ENCODE data around the gene CRYGB.

The CRYGB gene

DNA sequence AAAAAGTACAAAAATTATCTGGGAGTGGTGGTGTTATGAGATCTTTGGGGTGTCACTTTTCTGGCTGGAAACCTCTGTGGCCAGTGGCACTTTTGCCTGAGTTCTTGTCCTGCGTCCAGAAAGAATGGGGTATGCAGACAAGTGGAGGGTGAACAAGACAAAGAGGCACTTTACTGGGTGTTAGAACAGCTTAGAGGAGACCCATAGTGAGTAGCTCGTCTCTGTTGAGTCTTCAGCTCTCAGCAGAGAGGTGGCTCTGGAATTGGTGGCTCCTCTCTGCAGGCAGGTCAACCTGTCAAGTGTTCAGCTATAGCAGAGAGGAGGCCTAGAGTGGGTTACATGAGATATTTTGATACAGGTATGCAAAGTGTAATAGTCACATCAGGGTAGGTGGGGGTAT is 47.7 kb downstream of the CRYGB start:
- Histone ChIP-seq H3K9me2 (replicated peaks; ENCODE audit: insufficient read depth, low read length) (no peaks in the 10 kb centered on the region), H3K4me1 (ENCODE audit: low read length) (no peaks in the 10 kb centered on the region), H3K4me3 (ENCODE audit: low read length) (no peak overlapping the region), H4K20me1 (ENCODE audit: insufficient read depth, low read length) (no peaks in the 10 kb centered on the region), H3K27ac (ENCODE audit: low read length) (no peak overlapping the region), H3K36me3 (replicated peaks; ENCODE audit: insufficient read depth, low read length) (no peaks in the 10 kb centered on the region), H3K79me2 (ENCODE audit: low read length) (no peaks in the 10 kb centered on the region), H3K4me2 (ENCODE audit: low read depth, low read length) (no peak overlapping the region), H3K27me3 (replicated peaks; ENCODE audit: insufficient read depth, low read length) (no peaks in the 10 kb centered on the region), H3F3A (ENCODE audit: insufficient read depth, low read length) (no peaks in the 10 kb centered on the region), H3K9ac (ENCODE audit: low read length) (no peak overlapping the region), H2AFZ (ENCODE audit: low read length) (no peak overlapping the region), H3K9me3 (replicated peaks; ENCODE audit: insufficient read depth, low read length) (no peaks in the 10 kb centered on the region)
- no peak for DNase-seq
- TF ChIP-seq EZH2 (optimal IDR thresholded peaks at IDR 0.05; ENCODE audit: low read depth, low read length) (no peak), CTCF (IDR thresholded peaks at IDR 0.05; ENCODE audit: low read length) (no peak), EZH2phosphoT487 (IDR thresholded peaks at IDR 0.05; ENCODE audit: low read length) (no peak)

GRCh38 chr2:208097801-208098200 is 48.2 kb downstream of the CRYGB start:
- Histone ChIP-seq H2AFZ (ENCODE audit: low read length) (no peak overlapping the region), H3K36me3 (replicated peaks; ENCODE audit: insufficient read depth, low read length) (no peaks in the 10 kb centered on the region), H3K27me3 (replicated peaks; ENCODE audit: insufficient read depth, low read length) (no peaks in the 10 kb centered on the region), H3K4me3 (ENCODE audit: low read length) (no peak overlapping the region), H3K4me1 (ENCODE audit: low read length) (no peaks in the 10 kb centered on the region), H3K27ac (ENCODE audit: low read length) (no peak overlapping the region), H3K9me3 (replicated peaks; ENCODE audit: insufficient read depth, low read length) (no peaks in the 10 kb centered on the region), H3F3A (ENCODE audit: insufficient read depth, low read length) (no peaks in the 10 kb centered on the region), H3K9me2 (replicated peaks; ENCODE audit: insufficient read depth, low read length) (no peaks in the 10 kb centered on the region), H3K79me2 (ENCODE audit: low read length) (no peaks in the 10 kb centered on the region), H3K4me2 (ENCODE audit: low read depth, low read length) (no peak overlapping the region), H3K9ac (ENCODE audit: low read length) (no peak overlapping the region), H4K20me1 (ENCODE audit: insufficient read depth, low read length) (no peaks in the 10 kb centered on the region)
- no peak for DNase-seq
- no peak for TF ChIP-seq CTCF (IDR thresholded peaks at IDR 0.05; ENCODE audit: low read length)
- TF ChIP-seq EZH2 (optimal IDR thresholded peaks at IDR 0.05; ENCODE audit: low read depth, low read length) = no peak
- TF ChIP-seq EZH2phosphoT487 (IDR thresholded peaks at IDR 0.05; ENCODE audit: low read length) = no peak

- Histone ChIP-seq H3K4me1 (ENCODE audit: low read length) (no peaks in the 10 kb centered on the region), H3K36me3 (replicated peaks; ENCODE audit: insufficient read depth, low read length) (no peaks in the 10 kb centered on the region), H3K79me2 (ENCODE audit: low read length) (no peaks in the 10 kb centered on the region), H4K20me1 (ENCODE audit: insufficient read depth, low read length) (no peaks in the 10 kb centered on the region), H3K4me2 (ENCODE audit: low read depth, low read length) (no peak overlapping the region), H3K27me3 (replicated peaks; ENCODE audit: insufficient read depth, low read length) (no peaks in the 10 kb centered on the region), H3K27ac (ENCODE audit: low read length) (no peak overlapping the region), H3K9me3 (replicated peaks; ENCODE audit: insufficient read depth, low read length) (no peaks in the 10 kb centered on the region), H2AFZ (ENCODE audit: low read length) (no peak overlapping the region), H3K9ac (ENCODE audit: low read length) (no peak overlapping the region), H3F3A (ENCODE audit: insufficient read depth, low read length) (no peaks in the 10 kb centered on the region), H3K9me2 (replicated peaks; ENCODE audit: insufficient read depth, low read length) (no peaks in the 10 kb centered on the region), H3K4me3 (ENCODE audit: low read length) (no peak overlapping the region)
- TF ChIP-seq EZH2 (optimal IDR thresholded peaks at IDR 0.05; ENCODE audit: low read depth, low read length) = no peak
- no peak for DNase-seq
Observed at GRCh38 chr2:208097313-208097712, 48.6 kb downstream of the CRYGB start.

DNA sequence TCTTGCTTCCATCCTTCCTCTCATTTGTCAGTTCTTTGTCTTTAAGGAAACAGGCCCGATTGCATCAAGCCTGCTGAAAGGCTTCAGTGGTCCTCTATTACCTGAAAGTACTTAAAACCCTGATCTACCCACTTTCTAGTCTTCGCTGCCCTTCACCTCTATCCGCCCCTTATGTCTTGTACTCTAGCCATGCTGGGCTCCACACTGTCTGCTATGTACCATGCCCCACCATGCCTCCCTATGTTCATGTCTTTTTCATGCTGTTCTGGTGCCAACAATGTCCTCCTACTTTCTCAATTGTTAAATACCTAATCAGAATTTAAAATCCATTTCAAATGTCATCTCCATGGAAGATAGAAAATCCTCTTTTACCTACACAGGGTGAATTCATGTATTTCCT is 49.9 kb downstream of the CRYGB start:
- H3K4me1 ChIP-seq (ENCODE audit: low read length) = no peaks in the 10 kb centered on the region
- no peaks in the 10 kb centered on the region for H3K79me2 ChIP-seq (ENCODE audit: low read length)
- no peak for DNase-seq
- no peaks in the 10 kb centered on the region for H3K9me2 ChIP-seq (replicated peaks; ENCODE audit: insufficient read depth, low read length)
- H3K27ac ChIP-seq (ENCODE audit: low read length) = no peak overlapping the region
- H3F3A ChIP-seq (ENCODE audit: insufficient read depth, low read length) = no peaks in the 10 kb centered on the region
- TF ChIP-seq CTCF (IDR thresholded peaks at IDR 0.05; ENCODE audit: low read length) (no peak), EZH2 (optimal IDR thresholded peaks at IDR 0.05; ENCODE audit: low read depth, low read length) (no peak), EZH2phosphoT487 (IDR thresholded peaks at IDR 0.05; ENCODE audit: low read length) (no peak)
- H3K27me3 ChIP-seq (replicated peaks; ENCODE audit: insufficient read depth, low read length) = no peaks in the 10 kb centered on the region
- no peak overlapping the region for H2AFZ ChIP-seq (ENCODE audit: low read length)
- H3K36me3 ChIP-seq (replicated peaks; ENCODE audit: insufficient read depth, low read length) = no peaks in the 10 kb centered on the region
- H4K20me1 ChIP-seq (ENCODE audit: insufficient read depth, low read length) = no peaks in the 10 kb centered on the region
- H3K4me2 ChIP-seq (ENCODE audit: low read depth, low read length) = no peak overlapping the region
- H3K9me3 ChIP-seq (replicated peaks; ENCODE audit: insufficient read depth, low read length) = no peaks in the 10 kb centered on the region
- H3K4me3 ChIP-seq (ENCODE audit: low read length) = no peak overlapping the region
- H3K9ac ChIP-seq (ENCODE audit: low read length) = no peak overlapping the region

Measured in MM.1S (cell line).